ENCODE data around the gene CNOT4.

DNA sequence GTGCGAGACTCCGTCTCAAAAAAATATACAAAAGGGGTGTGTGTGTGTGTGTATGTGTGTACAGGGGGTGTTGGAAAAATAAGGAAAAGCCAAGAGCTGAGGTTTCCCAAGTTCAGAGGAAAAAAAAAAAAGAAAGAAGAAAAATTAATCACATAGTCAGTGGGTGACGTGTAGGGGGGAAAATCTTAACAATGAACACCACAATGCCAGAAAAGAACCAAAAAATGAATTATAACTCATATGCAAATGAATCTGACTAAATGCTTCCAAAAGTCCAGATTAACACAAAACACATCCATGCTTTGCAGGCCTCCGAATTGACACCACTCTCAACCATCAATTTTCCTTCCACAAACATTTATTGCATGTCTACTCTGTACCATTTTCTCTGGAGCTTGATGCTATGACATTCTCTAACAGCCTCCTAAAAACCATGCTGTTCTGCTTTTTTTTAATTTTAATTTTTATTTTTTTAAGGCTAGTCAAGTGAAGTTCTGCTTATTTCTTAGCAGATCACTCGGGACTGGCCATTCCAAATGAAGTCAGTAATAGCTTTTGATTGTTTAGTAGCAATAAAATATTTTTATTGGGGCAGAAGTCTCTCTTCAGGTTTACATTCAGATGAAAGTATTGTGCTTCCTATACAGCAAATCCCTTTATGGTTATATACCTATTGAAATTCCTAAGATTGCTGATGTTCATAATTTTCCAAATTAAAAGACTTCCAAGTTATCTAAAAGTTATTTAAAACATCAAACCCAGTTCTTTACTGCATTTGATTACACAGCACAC lies 133.8 kb downstream of the CNOT4 start:
- no peak for TF ChIP-seq POLR2A (IDR thresholded peaks at IDR 0.05)
- TF ChIP-seq, protein P1, sequence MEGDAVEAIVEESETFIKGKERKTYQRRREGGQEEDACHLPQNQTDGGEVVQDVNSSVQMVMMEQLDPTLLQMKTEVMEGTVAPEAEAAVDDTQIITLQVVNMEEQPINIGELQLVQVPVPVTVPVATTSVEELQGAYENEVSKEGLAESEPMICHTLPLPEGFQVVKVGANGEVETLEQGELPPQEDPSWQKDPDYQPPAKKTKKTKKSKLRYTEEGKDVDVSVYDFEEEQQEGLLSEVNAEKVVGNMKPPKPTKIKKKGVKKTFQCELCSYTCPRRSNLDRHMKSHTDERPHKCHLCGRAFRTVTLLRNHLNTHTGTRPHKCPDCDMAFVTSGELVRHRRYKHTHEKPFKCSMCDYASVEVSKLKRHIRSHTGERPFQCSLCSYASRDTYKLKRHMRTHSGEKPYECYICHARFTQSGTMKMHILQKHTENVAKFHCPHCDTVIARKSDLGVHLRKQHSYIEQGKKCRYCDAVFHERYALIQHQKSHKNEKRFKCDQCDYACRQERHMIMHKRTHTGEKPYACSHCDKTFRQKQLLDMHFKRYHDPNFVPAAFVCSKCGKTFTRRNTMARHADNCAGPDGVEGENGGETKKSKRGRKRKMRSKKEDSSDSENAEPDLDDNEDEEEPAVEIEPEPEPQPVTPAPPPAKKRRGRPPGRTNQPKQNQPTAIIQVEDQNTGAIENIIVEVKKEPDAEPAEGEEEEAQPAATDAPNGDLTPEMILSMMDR (IDR thresholded peaks at IDR 0.05): no peak
- TF ChIP-seq POLR2AphosphoS5 (IDR thresholded peaks at IDR 0.05): no peak
- no peak for TF ChIP-seq EP300 (IDR thresholded peaks at IDR 0.05)

All from stomach (tissue), 4 donors.